Measurements from ENCODE around the gene ECE2. TPM values are rescaled to one million over a fixed set of nuclear protein-coding genes. Genes with fewer than 3 reads are reported as not detected.

The ECE2 gene
- total RNA-seq, 1 donor from 2014 or later = not detected

GRCh38 chr3:184296616-184297015 is 20.8 kb downstream of the ECE2 start:
- Mint-ChIP-seq H3K9me3 (no peaks in the 10 kb centered on the region), H3K36me3 (ENCODE audit: low read depth) (peaks cover 3% of the 10 kb centered on the region), H3K4me1 (peaks cover 17% of the 10 kb centered on the region), H3K4me3 (peak overlapping the region; percentile 38), H3K27me3 (ENCODE audit: low read depth) (no peaks in the 10 kb centered on the region), H3K27ac (ENCODE audit: unreplicated experiment) (no peak overlapping the region)
- no peak for TF ChIP-seq CTCF (conservative IDR thresholded peaks at IDR 0.05)
- no peak for DNase-seq (ENCODE audit: low read depth, low spot score)

GRCh38 chr3:184298759-184299487 is 23.1 kb downstream of the ECE2 start, which contains the start of gene PSMD2:
Gene PSMD2 (plus strand): TSS chr3:184299241. CDS start chr3:184299267, 26 bp downstream.
- Mint-ChIP-seq H3K9me3 (no peaks in the 10 kb centered on the region), H3K27me3 (ENCODE audit: low read depth) (no peaks in the 10 kb centered on the region), H3K36me3 (ENCODE audit: low read depth) (peaks cover 15% of the 10 kb centered on the region), H3K27ac (ENCODE audit: unreplicated experiment) (peak within 1 kb of the TSS; percentile 87), H3K4me1 (peaks cover 17% of the 10 kb centered on the region), H3K4me3 (peak within 1 kb of the TSS; percentile 95)
- TF ChIP-seq CTCF (conservative IDR thresholded peaks at IDR 0.05) = peak; percentile 14
- DNase-seq (ENCODE audit: low read depth, low spot score) = peak; percentile 92

- H3K27me3 Mint-ChIP-seq (ENCODE audit: low read depth) = no peaks in the 10 kb centered on the region
- no peaks in the 10 kb centered on the region for H3K9me3 Mint-ChIP-seq
- DNase-seq (ENCODE audit: low read depth, low spot score) = no peak
- H3K4me1 Mint-ChIP-seq = peaks cover 17% of the 10 kb centered on the region
- no peak for TF ChIP-seq CTCF (conservative IDR thresholded peaks at IDR 0.05)
- peak overlapping the region; percentile 95 for H3K4me3 Mint-ChIP-seq
- H3K27ac Mint-ChIP-seq (ENCODE audit: unreplicated experiment) = peak overlapping the region; percentile 87
- peaks cover 18% of the 10 kb centered on the region for H3K36me3 Mint-ChIP-seq (ENCODE audit: low read depth)
Measured at GRCh38 chr3:184299488-184300377, 23.9 kb downstream of the ECE2 start.

- Mint-ChIP-seq H3K9me3 (no peaks in the 10 kb centered on the region), H3K27ac (ENCODE audit: unreplicated experiment) (no peak overlapping the region), H3K4me3 (peak overlapping the region; percentile 95), H3K4me1 (peaks cover 17% of the 10 kb centered on the region), H3K27me3 (ENCODE audit: low read depth) (no peaks in the 10 kb centered on the region), H3K36me3 (ENCODE audit: low read depth) (peaks cover 18% of the 10 kb centered on the region)
- no peak for DNase-seq (ENCODE audit: low read depth, low spot score)
- TF ChIP-seq CTCF (conservative IDR thresholded peaks at IDR 0.05) = no peak
Measured at GRCh38 chr3:184300378-184300720, 24.5 kb downstream of the ECE2 start.

- no peak for DNase-seq (ENCODE audit: low read depth, low spot score)
- Mint-ChIP-seq H3K36me3 (ENCODE audit: low read depth) (peaks cover 39% of the 10 kb centered on the region), H3K4me1 (peaks cover 2% of the 10 kb centered on the region), H3K9me3 (no peaks in the 10 kb centered on the region), H3K4me3 (peak overlapping the region; percentile 47), H3K27ac (ENCODE audit: unreplicated experiment) (no peak overlapping the region), H3K27me3 (ENCODE audit: low read depth) (no peaks in the 10 kb centered on the region)
- peak; percentile 58 for TF ChIP-seq CTCF (conservative IDR thresholded peaks at IDR 0.05)
Measured at GRCh38 chr3:184305577-184305976, 29.8 kb downstream of the ECE2 start.
